ENCODE data around the gene PARP4. TPM values are rescaled to one million over a fixed set of nuclear protein-coding genes. Genes with fewer than 3 reads are reported as not detected.
"Not testable (repeated sequence)": the region's sequence is repeated elsewhere in the genome, so short reads cannot be mapped to it uniquely, and the experiment has no call there.

Gene PARP4
- total RNA-seq, 2 experiments from 2014 or later, result 66.3 to 69.4 TPM

- no peak for ATAC-seq (ENCODE audit: low read depth)
- no peaks in the 10 kb centered on the region for H3K9me3 Mint-ChIP-seq
- peaks cover 1% of the 10 kb centered on the region for H3K4me1 Mint-ChIP-seq
- H3K36me3 Mint-ChIP-seq, result no peaks in the 10 kb centered on the region
- POLR2A ChIA-PET, result no interaction called here
- no peak overlapping the region for H3K4me3 Mint-ChIP-seq
- H3K27me3 Mint-ChIP-seq, result no peaks in the 10 kb centered on the region
- DNase-seq, result no peak
- no peak overlapping the region for H3K27ac Mint-ChIP-seq
Observed at GRCh38 chr13:24389506-24389905, 123.1 kb downstream of the PARP4 start.

- POLR2A ChIA-PET; DNase-seq; H3K4me1 Mint-ChIP-seq; H3K27me3 Mint-ChIP-seq; H3K36me3 Mint-ChIP-seq; H3K9me3 Mint-ChIP-seq; H3K27ac Mint-ChIP-seq; H3K4me3 Mint-ChIP-seq; ATAC-seq (ENCODE audit: low read depth): not testable (repeated sequence)
Observed at GRCh38 chr13:24388743-24389142, 123.8 kb downstream of the PARP4 start.

- H3K4me1 Mint-ChIP-seq, result peaks cover 1% of the 10 kb centered on the region
- POLR2A ChIA-PET, result no interaction called here
- no peaks in the 10 kb centered on the region for H3K36me3 Mint-ChIP-seq
- H3K27me3 Mint-ChIP-seq, result no peaks in the 10 kb centered on the region
- H3K4me3 Mint-ChIP-seq, result no peak overlapping the region
- H3K9me3 Mint-ChIP-seq, result no peaks in the 10 kb centered on the region
- no peak overlapping the region for H3K27ac Mint-ChIP-seq
- no peak for ATAC-seq (ENCODE audit: low read depth)
- DNase-seq, result no peak
Observed at GRCh38 chr13:24386816-24387708, 125.5 kb downstream of the PARP4 start.

GRCh38 chr13:24385902-24386301 is 126.7 kb downstream of the PARP4 start:
- POLR2A ChIA-PET, result no interaction called here
- peaks cover 4% of the 10 kb centered on the region for H3K4me1 Mint-ChIP-seq
- ATAC-seq (ENCODE audit: low read depth), result no peak
- no peaks in the 10 kb centered on the region for H3K27me3 Mint-ChIP-seq
- no peaks in the 10 kb centered on the region for H3K9me3 Mint-ChIP-seq
- H3K27ac Mint-ChIP-seq, result no peak overlapping the region
- DNase-seq, result no peak
- H3K4me3 Mint-ChIP-seq, result no peak overlapping the region
- H3K36me3 Mint-ChIP-seq, result no peaks in the 10 kb centered on the region

- H3K4me3 Mint-ChIP-seq; H3K9me3 Mint-ChIP-seq; H3K27me3 Mint-ChIP-seq; H3K36me3 Mint-ChIP-seq; H3K27ac Mint-ChIP-seq; ATAC-seq (ENCODE audit: low read depth); POLR2A ChIA-PET; DNase-seq; H3K4me1 Mint-ChIP-seq: not testable (repeated sequence)
Observed at GRCh38 chr13:24384946-24385345, 127.6 kb downstream of the PARP4 start.

DNA sequence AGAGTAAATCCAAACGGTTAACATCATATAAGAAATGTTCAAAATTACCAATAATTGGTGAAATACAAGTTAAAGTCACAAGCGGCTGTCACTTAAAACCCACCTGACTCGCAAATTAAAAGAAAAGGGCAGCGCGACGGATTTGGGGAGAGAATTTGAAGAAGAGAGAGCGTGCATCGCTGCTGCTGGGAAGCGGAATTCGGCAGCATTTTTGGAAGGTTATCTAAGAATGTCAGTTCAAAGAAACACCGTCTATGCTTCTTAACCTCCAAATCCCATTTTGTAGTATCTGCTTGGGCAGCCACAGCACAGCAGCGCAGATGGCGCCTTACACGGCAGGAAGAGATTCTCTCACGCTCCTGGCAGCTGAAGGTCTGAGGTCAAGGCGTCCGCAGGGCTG is 128.5 kb downstream of the PARP4 start:
- DNase-seq; ATAC-seq (ENCODE audit: low read depth); H3K9me3 Mint-ChIP-seq; H3K27me3 Mint-ChIP-seq; POLR2A ChIA-PET; H3K4me3 Mint-ChIP-seq; H3K27ac Mint-ChIP-seq; H3K36me3 Mint-ChIP-seq: not testable (repeated sequence)
- H3K4me1 Mint-ChIP-seq, result peaks cover 11% of the 10 kb centered on the region

- no peaks in the 10 kb centered on the region for H3K36me3 Mint-ChIP-seq
- no peak overlapping the region for H3K4me3 Mint-ChIP-seq
- peaks cover 10% of the 10 kb centered on the region for H3K4me1 Mint-ChIP-seq
- DNase-seq (no peak), ATAC-seq (ENCODE audit: low read depth) (no peak)
- no peak overlapping the region for H3K27ac Mint-ChIP-seq
- H3K9me3 Mint-ChIP-seq, result no peaks in the 10 kb centered on the region
- POLR2A ChIA-PET, result no interaction called here
- H3K27me3 Mint-ChIP-seq, result peaks cover 3% of the 10 kb centered on the region
Observed at GRCh38 chr13:24381541-24382265, 130.9 kb downstream of the PARP4 start.

DNA sequence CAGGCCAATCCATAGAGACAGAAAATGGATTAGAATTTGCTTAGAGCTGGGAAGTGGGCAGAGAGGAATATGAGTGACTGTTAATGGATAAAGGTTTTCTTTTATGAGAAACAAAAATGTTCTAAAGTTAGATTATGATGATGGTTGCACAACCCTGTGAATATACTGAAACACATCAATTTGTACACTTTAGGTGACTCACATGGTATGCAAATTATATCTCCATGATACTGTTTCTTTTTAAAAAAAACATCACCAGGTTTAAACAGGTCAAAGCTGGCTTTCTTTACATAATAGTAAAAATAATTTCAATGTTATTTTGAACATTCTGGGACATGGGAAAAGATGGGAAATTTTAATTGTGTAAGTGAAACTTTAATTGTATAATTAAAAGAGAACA is 131.7 kb downstream of the PARP4 start:
- ATAC-seq (ENCODE audit: low read depth); H3K4me3 Mint-ChIP-seq; H3K4me1 Mint-ChIP-seq; H3K9me3 Mint-ChIP-seq; H3K36me3 Mint-ChIP-seq; DNase-seq; POLR2A ChIA-PET; H3K27ac Mint-ChIP-seq; H3K27me3 Mint-ChIP-seq: not testable (repeated sequence)

GRCh38 chr13:24380227-24380626 is 132.4 kb downstream of the PARP4 start:
- POLR2A ChIA-PET; H3K27ac Mint-ChIP-seq; DNase-seq; H3K4me3 Mint-ChIP-seq; H3K27me3 Mint-ChIP-seq; ATAC-seq (ENCODE audit: low read depth); H3K9me3 Mint-ChIP-seq; H3K4me1 Mint-ChIP-seq; H3K36me3 Mint-ChIP-seq: not testable (repeated sequence)

GRCh38 chr13:24371273-24371672 is 141.3 kb downstream of the PARP4 start:
- POLR2A ChIA-PET; H3K27ac Mint-ChIP-seq; DNase-seq; H3K9me3 Mint-ChIP-seq; ATAC-seq (ENCODE audit: low read depth); H3K27me3 Mint-ChIP-seq; H3K36me3 Mint-ChIP-seq; H3K4me1 Mint-ChIP-seq; H3K4me3 Mint-ChIP-seq: not testable (repeated sequence)

Other genes starting within 250 kb of the PARP4 start
- not detected for gene C1QTNF9, start 203.2 kb downstream of the PARP4 start, total RNA-seq
- not detected for gene ATP12A, start 167.6 kb upstream of the PARP4 start, total RNA-seq

Measured in activated naive CD8-positive, alpha-beta T cell treated with anti-CD3 and anti-CD28 coated beads, Interleukin-2, amount 10 ng/mL, durations not matched to agents 7 days and 5 days (primary cell).